Activated T-cell treated with anti-CD3 and anti-CD28 coated beads for 1 hour (primary cell): Measurements from ENCODE around the gene MTA1.

Experiments
- DNase-seq: peaks from one replicate; pipeline ENCODE4 v3.0.0-alpha.2; 2020; ENCODE audit warnings: low read depth

MTA1 gene

GRCh38 chr14:105424861-105425260 is 5.2 kb downstream of the MTA1 start:
- no peak for DNase-seq

GRCh38 chr14:105425823-105426247 is 6.2 kb downstream of the MTA1 start:
- no peak for DNase-seq

DNA sequence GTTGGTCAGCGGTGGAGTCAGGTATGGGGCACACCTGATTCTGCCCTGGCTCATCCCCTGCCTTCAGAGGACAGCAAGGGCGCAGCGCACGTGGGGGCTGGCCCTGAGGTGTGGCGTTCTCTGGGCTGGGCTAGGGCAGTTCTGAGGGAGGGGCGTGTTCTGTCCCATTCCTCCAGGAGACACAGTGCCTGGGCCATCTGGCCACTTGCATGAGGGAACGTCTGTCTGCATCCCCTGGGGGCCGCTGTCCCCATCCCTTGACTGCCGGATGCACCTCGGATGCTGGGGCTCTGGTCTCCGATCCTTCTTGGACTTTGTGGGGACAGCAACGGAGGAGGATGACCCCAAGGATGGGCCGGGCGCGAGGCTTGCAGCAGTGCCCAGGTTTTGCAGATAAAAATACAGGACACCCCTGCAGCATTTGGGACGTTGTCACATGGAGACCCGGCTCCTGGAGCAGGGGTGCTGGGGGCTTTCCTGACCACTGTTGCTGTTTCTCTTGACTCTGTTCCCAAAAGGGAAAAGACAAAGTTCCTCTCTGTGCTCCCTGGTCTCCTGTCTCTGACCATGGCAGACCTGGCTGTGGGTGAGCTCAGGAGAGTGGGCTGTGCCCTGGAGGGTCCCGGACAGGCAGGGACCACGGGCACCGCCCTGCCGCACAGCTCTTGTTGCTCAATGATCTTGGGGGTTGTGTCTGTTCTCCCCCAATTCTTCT is 6.9 kb downstream of the MTA1 start:
- no peak for DNase-seq

GRCh38 chr14:105427412-105427811 is 7.8 kb downstream of the MTA1 start:
- no peak for DNase-seq

- no peak for DNase-seq
These were observed 8.4 kb downstream of the MTA1 start for GRCh38 chr14:105427936-105428485.

- DNase-seq, result no peak
These were observed 10.4 kb downstream of the MTA1 start for GRCh38 chr14:105430042-105430441.

GRCh38 chr14:105430565-105430964 is 10.9 kb downstream of the MTA1 start:
- DNase-seq, result no peak

DNA sequence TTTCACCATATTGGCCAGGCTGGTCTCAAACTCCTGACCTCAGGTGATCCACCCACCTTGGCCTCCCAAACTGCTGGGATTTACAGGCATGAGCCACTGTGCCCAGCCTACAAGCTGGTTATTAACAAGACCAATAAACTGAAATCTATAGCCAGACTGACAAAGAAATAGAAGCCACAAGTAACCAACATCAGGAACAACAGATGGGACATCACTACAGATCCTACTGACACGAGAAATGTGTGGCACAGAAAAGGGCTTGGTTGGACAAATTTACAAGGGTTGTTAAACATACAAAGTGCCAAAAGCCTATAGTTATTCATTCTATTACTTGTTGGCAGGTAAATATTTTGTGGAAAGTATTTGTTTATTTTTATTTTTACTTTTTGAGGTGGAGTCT is 11.6 kb downstream of the MTA1 start:
- no peak for DNase-seq

- no peak for DNase-seq
These were observed 13.0 kb downstream of the MTA1 start for GRCh38 chr14:105432657-105433056.

GRCh38 chr14:105433161-105433605 is 13.6 kb downstream of the MTA1 start:
- no peak for DNase-seq

- DNase-seq, result no peak
These were observed 16.8 kb downstream of the MTA1 start for GRCh38 chr14:105436402-105436801.

- DNase-seq, result no peak
These were observed 17.5 kb downstream of the MTA1 start for GRCh38 chr14:105436891-105437722.

- DNase-seq, result no peak
These were observed 18.3 kb downstream of the MTA1 start for GRCh38 chr14:105437723-105438500.

- DNase-seq, result no peak
These were observed 19.6 kb downstream of the MTA1 start for GRCh38 chr14:105439179-105439578.

DNA sequence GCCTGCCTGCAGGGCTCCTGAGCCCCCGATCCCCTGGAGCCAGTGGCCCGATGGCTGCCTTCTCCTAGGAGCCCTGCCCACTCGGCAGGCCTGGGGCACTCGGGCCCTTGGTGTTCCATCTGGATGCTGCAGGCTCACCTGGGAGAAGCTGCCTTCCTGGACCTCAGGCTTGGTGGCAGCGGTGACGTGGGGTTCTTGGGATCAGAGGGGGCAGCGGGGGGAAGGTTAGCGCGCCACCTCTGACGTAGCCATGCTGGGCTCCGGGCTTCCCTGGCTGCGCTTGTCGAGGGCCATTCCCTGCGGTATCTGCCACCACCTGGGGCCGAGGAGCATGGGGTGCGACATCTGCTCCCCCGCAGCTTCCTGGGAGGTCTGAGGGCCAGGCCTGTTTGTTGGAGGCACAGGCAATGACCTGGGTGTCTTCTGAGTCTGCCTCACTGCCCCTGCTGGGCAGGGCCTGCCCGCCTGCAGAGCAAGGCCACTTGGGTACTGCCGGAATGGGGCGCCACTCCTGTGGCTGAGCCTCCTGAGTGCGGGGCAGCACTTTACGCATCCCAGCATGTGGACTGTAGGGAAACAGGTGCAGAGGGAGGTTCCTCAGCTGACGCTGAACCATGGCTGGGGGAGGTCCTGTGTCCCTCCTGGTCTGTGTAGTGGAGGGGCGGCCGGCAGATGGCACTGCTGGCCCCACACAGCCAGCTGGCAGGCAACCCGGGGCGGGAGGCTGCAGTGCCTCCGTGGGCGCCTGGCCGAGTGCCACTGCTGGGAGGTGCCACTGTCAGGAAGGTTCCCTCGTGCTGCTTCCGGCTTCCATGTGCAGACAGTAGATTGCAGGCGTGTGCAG is 20.3 kb downstream of the MTA1 start:
- no peak for DNase-seq

DNA sequence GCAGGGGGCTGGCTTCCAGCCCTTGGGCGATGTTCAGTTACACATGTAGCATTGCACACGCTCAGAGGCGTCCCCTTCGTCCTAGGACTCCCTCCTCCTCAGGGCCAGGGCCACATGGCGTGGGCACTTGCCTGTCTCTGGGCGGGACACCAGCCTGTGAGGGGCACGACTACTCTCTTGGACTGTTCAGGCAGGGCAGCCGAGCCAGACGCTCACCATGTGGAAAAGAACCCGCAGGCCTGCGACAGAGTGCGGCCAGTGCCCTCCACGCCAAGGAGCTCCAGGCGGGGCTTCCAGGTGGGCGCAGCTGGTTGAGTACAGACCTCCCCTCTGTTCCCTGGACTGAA is 20.9 kb downstream of the MTA1 start:
- no peak for DNase-seq

DNA sequence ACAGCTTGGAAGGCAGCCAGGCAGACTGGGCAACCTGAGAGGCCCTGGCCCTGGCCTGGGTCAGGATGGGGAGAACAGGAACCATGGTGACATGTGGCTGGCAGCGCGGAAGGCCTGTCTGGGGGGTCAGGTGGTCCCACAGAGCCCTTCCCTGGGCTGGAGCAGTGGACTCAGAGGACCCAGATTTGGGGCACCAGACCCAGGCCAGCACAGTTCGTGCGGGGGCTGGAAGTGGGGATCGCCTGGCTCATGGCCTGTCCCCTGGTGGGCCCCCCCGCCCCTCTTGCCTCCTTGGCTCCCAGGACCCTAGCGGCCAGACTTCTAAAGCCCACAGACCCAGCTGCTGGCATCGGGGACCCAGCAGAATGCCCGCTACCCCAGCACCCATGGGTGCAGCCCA is 21.4 kb downstream of the MTA1 start:
- DNase-seq, result no peak

- no peak for DNase-seq
These were observed 22.5 kb downstream of the MTA1 start for GRCh38 chr14:105442125-105442524.

- DNase-seq, result no peak
These were observed 23.2 kb downstream of the MTA1 start for GRCh38 chr14:105442834-105443233.

DNA sequence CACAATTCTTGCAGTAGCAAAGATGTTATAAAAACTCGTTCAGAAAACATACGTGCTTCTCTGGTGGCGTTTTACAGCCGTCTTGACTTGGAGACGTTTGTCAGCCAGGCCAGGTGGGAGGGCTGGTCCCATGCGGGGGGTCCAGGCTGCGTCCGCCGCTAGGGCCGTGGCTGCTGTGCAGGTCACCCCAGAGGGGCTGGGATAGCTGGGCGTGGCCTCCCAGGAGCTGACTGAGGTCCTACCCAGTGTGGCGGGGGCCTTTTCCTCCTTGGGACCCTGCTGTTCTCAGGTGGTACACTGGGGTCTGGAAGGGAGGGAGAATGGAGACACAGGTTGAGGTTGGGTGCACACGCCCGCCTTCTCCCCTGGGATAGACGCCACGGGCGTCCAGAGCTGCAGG is 25.2 kb downstream of the MTA1 start:
- no peak for DNase-seq

DNA sequence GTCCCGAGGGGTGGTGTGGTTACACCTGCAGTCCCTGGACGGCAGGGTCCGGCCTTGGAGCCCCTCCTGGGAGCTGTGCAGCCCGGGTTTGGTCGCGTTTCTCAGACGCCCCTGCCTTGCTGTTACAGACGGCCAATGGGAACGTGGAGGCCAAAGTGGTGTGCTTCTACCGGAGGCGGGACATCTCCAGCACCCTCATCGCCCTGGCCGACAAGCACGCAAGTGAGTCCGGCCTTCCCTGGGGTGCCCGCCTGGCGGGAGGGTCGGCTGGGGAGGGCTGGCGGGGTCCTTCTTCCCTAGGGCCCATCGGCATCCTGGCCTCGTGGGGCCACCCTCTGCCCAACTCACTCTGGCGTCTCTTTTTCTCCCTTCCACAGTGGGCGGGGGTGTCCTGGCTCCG is 25.7 kb downstream of the MTA1 start:
- DNase-seq, result no peak
